Measurements from ENCODE around the gene SPC24.
"Not testable (repeated sequence)": the region's sequence is repeated elsewhere in the genome, so short reads cannot be mapped to it uniquely, and the experiment has no call there.

The SPC24 gene

GRCh38 chr19:11160440-11160768, 4.8 kb upstream of the SPC24 start:
- not testable (repeated sequence) for H3K4me1 Mint-ChIP-seq (ENCODE audit: low read depth); H3K27me3 Mint-ChIP-seq; H3K27ac Mint-ChIP-seq; H3K4me3 Mint-ChIP-seq; H3K36me3 Mint-ChIP-seq (ENCODE audit: low read depth); H3K9me3 Mint-ChIP-seq

- Mint-ChIP-seq H3K4me3 (no peak overlapping the region), H3K4me1 (ENCODE audit: low read depth) (peaks cover 6% of the 10 kb centered on the region), H3K9me3 (no peaks in the 10 kb centered on the region)
Measured at GRCh38 chr19:11159598-11160439, 4.2 kb upstream of the SPC24 start.

GRCh38 chr19:11154683-11155047, 917 bp downstream of the SPC24 start:
- Mint-ChIP-seq H3K27ac (peak overlapping the region; percentile 66), H3K4me3 (peak overlapping the region; percentile 82), H3K36me3 (ENCODE audit: low read depth) (peaks cover 18% of the 10 kb centered on the region), H3K4me1 (ENCODE audit: low read depth) (peaks cover 13% of the 10 kb centered on the region), H3K9me3 (no peaks in the 10 kb centered on the region), H3K27me3 (no peaks in the 10 kb centered on the region)

More at GRCh38 chr19:11159598-11160439, 4.2 kb upstream of the SPC24 start:
- Mint-ChIP-seq H3K27ac (no peak overlapping the region), H3K27me3 (no peaks in the 10 kb centered on the region), H3K36me3 (ENCODE audit: low read depth) (no peaks in the 10 kb centered on the region)

- peaks cover 13% of the 10 kb centered on the region for H3K4me1 Mint-ChIP-seq (ENCODE audit: low read depth)
- H3K27me3 Mint-ChIP-seq, result no peaks in the 10 kb centered on the region
- peaks cover 30% of the 10 kb centered on the region for H3K36me3 Mint-ChIP-seq (ENCODE audit: low read depth)
- H3K27ac Mint-ChIP-seq, result no peak overlapping the region
- no peaks in the 10 kb centered on the region for H3K9me3 Mint-ChIP-seq
- H3K4me3 Mint-ChIP-seq, result no peak overlapping the region
Measured at GRCh38 chr19:11152318-11153062, 3.1 kb downstream of the SPC24 start.

GRCh38 chr19:11151181-11151580, 4.4 kb downstream of the SPC24 start:
- Mint-ChIP-seq H3K9me3 (no peaks in the 10 kb centered on the region), H3K4me3 (no peak overlapping the region), H3K4me1 (ENCODE audit: low read depth) (peaks cover 11% of the 10 kb centered on the region), H3K27ac (no peak overlapping the region), H3K36me3 (ENCODE audit: low read depth) (peaks cover 38% of the 10 kb centered on the region), H3K27me3 (no peaks in the 10 kb centered on the region)

- Mint-ChIP-seq H3K4me3 (no peak overlapping the region), H3K27ac (no peak overlapping the region), H3K27me3 (no peaks in the 10 kb centered on the region), H3K4me1 (ENCODE audit: low read depth) (peaks cover 6% of the 10 kb centered on the region), H3K9me3 (no peaks in the 10 kb centered on the region), H3K36me3 (ENCODE audit: low read depth) (peaks cover 43% of the 10 kb centered on the region)
Measured at GRCh38 chr19:11148001-11148400, 7.6 kb downstream of the SPC24 start.

- no peaks in the 10 kb centered on the region for H3K27me3 Mint-ChIP-seq
- peaks cover 9% of the 10 kb centered on the region for H3K4me1 Mint-ChIP-seq (ENCODE audit: low read depth)
- H3K36me3 Mint-ChIP-seq (ENCODE audit: low read depth), result peaks cover 32% of the 10 kb centered on the region
- no peak overlapping the region for H3K4me3 Mint-ChIP-seq
- no peaks in the 10 kb centered on the region for H3K9me3 Mint-ChIP-seq
- no peak overlapping the region for H3K27ac Mint-ChIP-seq
Measured at GRCh38 chr19:11145536-11145924, 10.1 kb downstream of the SPC24 start.

- Mint-ChIP-seq H3K36me3 (ENCODE audit: low read depth) (peaks cover 21% of the 10 kb centered on the region), H3K27me3 (no peaks in the 10 kb centered on the region), H3K4me3 (no peak overlapping the region), H3K9me3 (no peaks in the 10 kb centered on the region), H3K4me1 (ENCODE audit: low read depth) (peaks cover 15% of the 10 kb centered on the region), H3K27ac (no peak overlapping the region)
Measured at GRCh38 chr19:11142528-11143171, 12.9 kb downstream of the SPC24 start.

GRCh38 chr19:11141937-11142527, 13.6 kb downstream of the SPC24 start:
- H3K36me3 Mint-ChIP-seq (ENCODE audit: low read depth), result peaks cover 18% of the 10 kb centered on the region

GRCh38 chr19:11140896-11141295, 14.7 kb downstream of the SPC24 start:
- Mint-ChIP-seq H3K27me3 (no peaks in the 10 kb centered on the region), H3K36me3 (ENCODE audit: low read depth) (peaks cover 9% of the 10 kb centered on the region), H3K27ac (no peak overlapping the region), H3K9me3 (no peaks in the 10 kb centered on the region), H3K4me3 (no peak overlapping the region), H3K4me1 (ENCODE audit: low read depth) (peaks cover 17% of the 10 kb centered on the region)

More at GRCh38 chr19:11141937-11142527, 13.6 kb downstream of the SPC24 start:
- no peak overlapping the region for H3K27ac Mint-ChIP-seq
- no peak overlapping the region for H3K4me3 Mint-ChIP-seq
- no peaks in the 10 kb centered on the region for H3K27me3 Mint-ChIP-seq
- H3K4me1 Mint-ChIP-seq (ENCODE audit: low read depth), result peaks cover 17% of the 10 kb centered on the region
- H3K9me3 Mint-ChIP-seq, result no peaks in the 10 kb centered on the region

- H3K4me1 Mint-ChIP-seq (ENCODE audit: low read depth), result peaks cover 17% of the 10 kb centered on the region
- not testable (repeated sequence) for H3K36me3 Mint-ChIP-seq (ENCODE audit: low read depth); H3K27ac Mint-ChIP-seq; H3K4me3 Mint-ChIP-seq; H3K9me3 Mint-ChIP-seq; H3K27me3 Mint-ChIP-seq
Measured at GRCh38 chr19:11140023-11140538, 15.5 kb downstream of the SPC24 start.

GRCh38 chr19:11138601-11139300, 16.8 kb downstream of the SPC24 start:
- Mint-ChIP-seq H3K9me3 (no peaks in the 10 kb centered on the region), H3K27ac (no peak overlapping the region), H3K27me3 (no peaks in the 10 kb centered on the region), H3K36me3 (ENCODE audit: low read depth) (no peaks in the 10 kb centered on the region), H3K4me3 (no peak overlapping the region), H3K4me1 (ENCODE audit: low read depth) (peaks cover 17% of the 10 kb centered on the region)

GRCh38 chr19:11137542-11138384, 17.8 kb downstream of the SPC24 start:
- H3K27me3 Mint-ChIP-seq, result no peaks in the 10 kb centered on the region
- peaks cover 9% of the 10 kb centered on the region for H3K4me1 Mint-ChIP-seq (ENCODE audit: low read depth)
- H3K36me3 Mint-ChIP-seq (ENCODE audit: low read depth), result peaks cover 7% of the 10 kb centered on the region
- H3K9me3 Mint-ChIP-seq, result no peaks in the 10 kb centered on the region
- peak overlapping the region; percentile 65 for H3K4me3 Mint-ChIP-seq
- H3K27ac Mint-ChIP-seq, result peak overlapping the region; percentile 48
